Urothelium cell line (cell line): ENCODE measurements around the gene DOCK1.
"Not testable (repeated sequence)": the region's sequence is repeated elsewhere in the genome, so short reads cannot be mapped to it uniquely, and the experiment has no call there.

Experiments used
- DNase-seq: peaks from one replicate; pipeline ENCODE4 v3.0.0; 2011; ENCODE audit warnings: low spot score, mixed read lengths
- FAIRE-seq: peaks from 2 replicates; lab custom pipeline; 2011; peaks lifted over from hg19 to GRCh38; lab: Jason Lieb, UNC

DOCK1 gene

GRCh38 chr10:126924180-126924914 lies 19.1 kb downstream of the DOCK1 start:
- no peak for FAIRE-seq
- DNase-seq = no peak

- DNase-seq (no peak), FAIRE-seq (no peak)
Measured at GRCh38 chr10:126924915-126925300, 19.7 kb downstream of the DOCK1 start.

DNA sequence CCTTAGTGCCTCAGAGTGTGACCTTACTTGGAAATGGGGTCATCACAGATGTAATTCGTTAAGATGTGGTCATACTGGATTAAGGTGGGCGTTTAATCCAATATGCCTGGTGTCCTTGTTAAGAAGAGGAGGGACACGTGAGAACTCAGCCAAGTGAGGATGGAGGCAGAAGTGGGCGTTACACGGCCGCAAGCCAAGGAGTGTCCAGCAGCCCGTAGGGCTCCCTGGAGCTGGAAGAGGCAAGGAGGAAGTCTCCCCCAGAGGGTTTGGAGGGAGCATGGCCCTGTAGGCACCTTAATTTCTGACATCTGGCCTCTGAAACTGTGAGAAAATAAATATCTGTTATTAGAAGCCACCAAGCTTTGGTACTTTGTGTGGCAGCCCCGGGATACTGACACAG lies 21.3 kb downstream of the DOCK1 start:
- FAIRE-seq (no peak), DNase-seq (no peak)

GRCh38 chr10:126927799-126928198 lies 22.6 kb downstream of the DOCK1 start:
- FAIRE-seq (no peak), DNase-seq (no peak)

DNA sequence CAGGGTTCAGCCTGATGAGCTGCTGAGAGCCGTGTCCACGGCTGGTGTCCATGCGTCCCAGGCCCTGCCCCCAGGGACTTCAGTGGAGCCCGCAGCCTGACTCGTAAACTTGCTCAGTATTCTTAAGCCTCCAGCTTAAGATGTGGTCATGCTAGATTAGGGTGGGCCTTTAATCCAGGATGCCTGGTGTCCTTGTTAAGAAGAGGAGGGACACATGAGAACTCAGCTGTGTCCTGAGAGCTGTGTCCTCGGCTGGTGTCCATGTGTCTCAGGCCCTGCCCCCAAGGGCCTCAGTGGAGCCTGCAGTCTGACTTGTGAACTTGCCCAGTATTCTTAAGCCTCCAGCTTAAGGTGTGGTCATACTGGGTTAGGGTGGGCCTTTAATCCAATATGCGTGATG lies 23.0 kb downstream of the DOCK1 start:
- no peak for DNase-seq
- FAIRE-seq = no peak

DNA sequence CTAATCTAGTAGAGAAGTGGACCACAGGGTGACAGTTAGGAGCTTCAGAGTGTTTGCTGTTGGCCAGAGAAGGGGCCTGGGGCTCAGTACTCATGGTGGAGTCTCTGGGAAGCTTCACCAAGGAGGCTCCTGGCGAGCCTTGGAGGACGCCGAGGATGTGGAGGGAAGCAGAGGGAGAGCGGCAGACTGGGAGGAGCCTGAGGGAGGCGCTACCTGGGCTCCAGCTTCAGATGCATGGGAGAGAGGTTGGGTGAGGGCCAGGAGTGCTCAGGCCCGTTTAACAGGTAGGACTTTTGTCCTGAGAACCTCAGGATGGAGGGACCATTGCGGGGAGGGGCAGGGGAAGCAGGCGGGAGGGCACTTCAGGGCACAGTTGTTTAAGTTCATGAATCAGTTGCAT lies 24.2 kb downstream of the DOCK1 start:
- DNase-seq (no peak), FAIRE-seq (no peak)

DNA sequence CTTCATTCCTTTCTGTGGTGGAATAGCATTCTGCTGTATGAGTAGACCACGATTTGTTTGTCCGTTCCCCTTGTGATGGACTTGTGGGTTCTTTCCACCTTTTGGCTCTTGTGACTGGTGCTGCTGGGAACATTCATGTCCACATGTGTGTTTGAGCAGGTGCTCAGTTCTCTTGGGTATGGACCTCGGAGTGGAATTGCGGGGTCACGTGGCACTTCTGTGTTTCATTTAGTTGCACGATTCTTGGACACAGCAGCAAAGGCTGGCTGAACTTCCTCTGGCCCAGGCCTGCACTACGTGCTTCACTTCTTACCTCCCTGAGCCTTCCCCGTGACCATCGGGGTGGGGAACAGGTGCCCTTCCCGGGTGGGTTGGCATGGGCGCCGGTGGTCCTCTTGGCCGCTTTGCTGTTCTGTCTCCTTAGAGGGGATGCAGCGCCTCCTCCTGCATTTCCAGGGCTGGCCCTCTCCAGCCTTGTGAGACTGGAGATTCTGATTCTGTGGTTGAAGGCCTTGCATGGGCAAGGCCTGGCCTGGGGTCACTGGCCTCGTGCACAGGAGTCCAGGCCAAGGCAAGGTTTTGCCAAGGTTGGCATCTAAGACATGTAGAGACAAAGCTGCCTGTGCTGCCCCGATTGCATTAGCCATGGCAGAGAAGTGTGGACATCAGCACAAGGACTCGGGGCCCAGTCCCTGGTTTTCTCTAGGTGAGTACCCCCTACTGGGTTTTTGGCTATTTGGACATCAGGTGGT lies 25.1 kb downstream of the DOCK1 start:
- no peak for FAIRE-seq
- DNase-seq = no peak

DNA sequence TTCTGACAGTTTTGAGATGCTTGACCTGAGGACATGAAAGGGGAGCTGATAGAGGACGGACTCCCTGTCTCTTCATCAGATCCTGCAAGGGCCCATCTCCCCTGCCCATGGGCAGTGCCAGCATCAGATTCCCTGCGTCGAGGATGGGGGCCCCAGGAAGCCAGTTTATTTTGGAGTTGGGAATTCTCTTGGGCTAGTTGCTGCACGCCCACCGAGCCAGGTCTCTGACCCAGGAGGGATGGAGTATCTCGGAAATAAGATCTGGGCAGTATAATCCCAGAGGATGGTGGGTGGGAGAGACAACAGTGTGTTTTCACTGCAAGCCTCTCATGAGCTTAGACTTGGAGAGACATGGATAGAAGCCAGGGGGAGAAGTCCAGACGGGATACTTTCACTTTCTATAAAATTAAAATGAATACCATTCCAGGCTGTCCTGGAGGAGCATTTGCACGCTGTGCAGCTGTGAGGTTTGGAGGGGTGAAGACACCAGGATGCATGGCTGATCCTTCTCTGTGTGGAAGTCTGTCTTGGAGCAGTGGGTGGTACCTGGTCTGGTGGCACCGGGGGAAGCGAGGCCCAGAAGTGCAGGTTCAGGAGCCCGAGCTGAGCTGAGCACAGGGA lies 25.8 kb downstream of the DOCK1 start:
- DNase-seq (no peak), FAIRE-seq (no peak)

GRCh38 chr10:126931544-126931943 lies 26.3 kb downstream of the DOCK1 start:
- DNase-seq = no peak
- no peak for FAIRE-seq

- no peak for FAIRE-seq
Measured at GRCh38 chr10:126932516-126932915, 27.3 kb downstream of the DOCK1 start.

DNA sequence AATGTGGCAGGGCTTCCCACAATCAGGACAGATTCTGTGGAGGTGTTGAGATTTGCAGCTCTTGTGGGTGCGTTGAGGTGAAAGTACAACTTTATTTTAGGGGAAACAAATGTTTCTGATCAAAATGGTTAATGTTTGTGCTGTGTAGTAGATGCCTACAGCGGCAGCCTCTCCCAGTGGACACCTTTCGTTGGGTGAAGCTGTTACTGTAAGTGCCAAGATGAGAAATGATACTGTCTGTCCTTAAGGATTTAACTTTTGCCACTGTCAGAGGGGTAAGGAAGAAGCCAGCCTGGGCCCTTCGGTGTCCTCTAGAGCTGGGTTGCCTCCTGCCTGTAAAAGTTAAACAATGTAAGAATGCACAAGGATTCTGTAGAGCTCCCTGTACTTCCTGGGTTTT lies 27.9 kb downstream of the DOCK1 start:
- FAIRE-seq (no peak), DNase-seq (no peak)

More at GRCh38 chr10:126932516-126932915, 27.3 kb downstream of the DOCK1 start:
- no peak for DNase-seq

DNA sequence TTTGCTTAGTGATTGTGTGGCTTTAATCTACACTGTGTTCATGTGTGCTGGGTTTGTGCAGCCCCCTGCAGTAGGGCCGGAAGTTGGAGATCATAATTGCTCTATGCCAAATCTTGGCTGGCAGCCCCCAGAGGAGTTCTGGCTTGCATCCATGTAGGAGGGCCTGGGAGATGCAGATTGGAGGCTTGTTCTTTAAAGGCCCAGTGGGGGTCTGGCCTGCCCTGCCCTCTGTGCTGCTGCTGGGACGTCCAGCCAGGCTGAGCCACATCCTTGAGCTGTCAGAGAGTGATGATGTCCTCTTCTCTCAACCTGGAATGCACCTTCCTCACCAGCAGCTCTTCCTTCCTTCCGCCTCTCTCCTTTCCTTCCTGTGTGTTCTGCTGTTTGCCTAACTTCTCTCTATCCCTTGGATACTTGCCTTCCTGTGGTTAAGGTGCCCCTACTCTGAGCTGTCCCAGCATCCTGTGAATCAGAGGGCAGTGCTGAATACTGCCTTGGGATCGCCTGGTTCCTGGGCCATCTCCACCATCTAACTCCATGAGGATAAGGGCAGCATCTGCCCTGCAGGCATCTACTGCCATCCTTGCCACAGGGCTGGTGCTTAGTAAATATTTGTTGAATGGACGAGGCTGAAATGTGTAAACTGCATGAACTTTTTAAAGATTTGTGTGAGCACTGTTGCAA lies 30.2 kb downstream of the DOCK1 start:
- FAIRE-seq = no peak
- no peak for DNase-seq

GRCh38 chr10:126937026-126937425 lies 31.8 kb downstream of the DOCK1 start:
- no peak for DNase-seq
- no peak for FAIRE-seq

DNA sequence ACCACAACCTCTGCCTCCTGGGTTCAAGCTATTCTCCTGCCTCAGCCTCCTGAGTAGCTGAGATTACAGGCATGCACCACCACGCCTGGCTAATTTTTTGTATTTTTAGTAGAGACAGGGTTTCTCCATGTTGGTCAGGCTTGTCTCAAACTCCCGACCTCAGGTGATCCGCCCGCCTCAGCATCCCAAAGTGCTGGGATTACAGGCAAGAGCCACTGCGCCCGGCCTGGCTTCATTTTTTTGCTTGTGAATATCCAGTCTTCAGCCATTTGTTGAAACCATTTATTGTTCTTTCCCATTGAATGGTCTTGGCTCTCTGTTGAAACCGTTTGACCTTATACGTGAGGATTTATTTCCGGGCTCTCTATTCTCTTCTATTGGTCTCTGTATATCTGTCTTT lies 32.9 kb downstream of the DOCK1 start:
- DNase-seq, FAIRE-seq: not testable (repeated sequence)

- no peak for FAIRE-seq
- no peak for DNase-seq
Measured at GRCh38 chr10:126939706-126940105, 34.5 kb downstream of the DOCK1 start.

GRCh38 chr10:126940670-126941310 lies 35.6 kb downstream of the DOCK1 start:
- no peak for FAIRE-seq

GRCh38 chr10:126944191-126944590 lies 39.0 kb downstream of the DOCK1 start:
- DNase-seq (no peak), FAIRE-seq (no peak)

More at GRCh38 chr10:126940670-126941310, 35.6 kb downstream of the DOCK1 start:
- DNase-seq = no peak

DNA sequence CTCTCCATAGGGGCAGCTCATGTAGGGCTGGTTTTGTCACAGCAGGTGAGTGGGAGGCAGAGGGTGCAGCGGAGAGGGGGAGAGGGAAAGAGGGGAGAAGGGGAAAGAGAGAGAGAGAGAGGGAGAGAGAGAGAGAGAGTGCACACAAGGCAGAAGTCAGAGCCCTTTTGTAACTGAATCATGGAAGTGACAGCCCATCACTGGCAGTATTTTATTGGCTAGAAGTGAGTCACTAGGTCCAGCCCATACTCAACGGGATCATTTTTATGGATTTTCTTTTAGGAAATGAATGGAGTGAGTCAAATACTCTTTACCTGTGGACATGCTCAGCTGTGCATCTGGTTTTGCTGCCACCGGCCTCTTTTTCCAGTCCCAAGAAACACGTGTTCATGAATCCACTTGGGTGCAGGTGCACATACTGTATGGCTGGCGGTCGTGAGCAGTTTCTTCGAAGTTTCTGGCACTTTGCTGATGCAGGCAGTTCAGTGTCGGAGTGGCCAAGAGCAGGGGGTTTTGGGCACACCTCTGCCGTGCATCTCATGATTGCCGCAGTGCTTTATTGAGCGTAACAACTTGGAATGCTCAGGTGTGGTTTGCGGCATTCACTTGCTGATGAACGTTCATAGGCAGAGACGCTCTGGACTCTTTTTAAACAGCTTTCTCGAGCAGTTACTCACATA lies 40.3 kb downstream of the DOCK1 start:
- FAIRE-seq = no peak
- DNase-seq = no peak

GRCh38 chr10:126946746-126947145 lies 41.5 kb downstream of the DOCK1 start:
- DNase-seq (no peak), FAIRE-seq (no peak)
